GM18519 (cell line): ENCODE data around the gene DNAJC4.

Experiments used
- ATAC-seq: cut with Tn5 transposase; IDR thresholded peaks from one replicate; pipeline ENCODE4 v1.9.1; 2021; ENCODE audit warnings: mild to moderate bottlenecking, moderate library complexity; ENCODE audit not compliant: unreplicated experiment, low FRiP score

The DNAJC4 gene

GRCh38 chr11:64255135-64256128 lies 25.1 kb downstream of the DNAJC4 start:
- no peak for ATAC-seq

- ATAC-seq = no peak
Measured at GRCh38 chr11:64256300-64256699, 26.0 kb downstream of the DNAJC4 start.

GRCh38 chr11:64258356-64258755 lies 28.0 kb downstream of the DNAJC4 start:
- ATAC-seq = no peak

- ATAC-seq = no peak
Measured at GRCh38 chr11:64258946-64259532, 28.7 kb downstream of the DNAJC4 start.

GRCh38 chr11:64259533-64260067 lies 29.3 kb downstream of the DNAJC4 start:
- ATAC-seq = no peak

- ATAC-seq = no peak
Measured at GRCh38 chr11:64260147-64260708, 29.9 kb downstream of the DNAJC4 start.

- ATAC-seq = no peak
Measured at GRCh38 chr11:64261556-64262080, 31.3 kb downstream of the DNAJC4 start.

- no peak for ATAC-seq
Measured at GRCh38 chr11:64262271-64263002, 32.1 kb downstream of the DNAJC4 start.

- no peak for ATAC-seq
Measured at GRCh38 chr11:64263021-64263946, 32.9 kb downstream of the DNAJC4 start.

- no peak for ATAC-seq
Measured at GRCh38 chr11:64263947-64264317, 33.6 kb downstream of the DNAJC4 start.

GRCh38 chr11:64264371-64264852 lies 34.1 kb downstream of the DNAJC4 start:
- no peak for ATAC-seq

- ATAC-seq = no peak
Measured at GRCh38 chr11:64265176-64266160, 35.1 kb downstream of the DNAJC4 start.

- no peak for ATAC-seq
Measured at GRCh38 chr11:64266339-64266738, 36.0 kb downstream of the DNAJC4 start.

GRCh38 chr11:64267207-64267945 lies 37.0 kb downstream of the DNAJC4 start:
- no peak for ATAC-seq

- no peak for ATAC-seq
Measured at GRCh38 chr11:64268025-64268892, 37.9 kb downstream of the DNAJC4 start.

GRCh38 chr11:64268893-64269539 lies 38.7 kb downstream of the DNAJC4 start:
- peak; percentile 11 for ATAC-seq
